Endothelial cell of umbilical vein (primary cell): ENCODE results near the gene SH3D19. TPM values are rescaled to one million over a fixed set of nuclear protein-coding genes. Genes with fewer than 3 reads are reported as not detected.

ENCODE experiments used
- BruUV-seq: library from RNA; stranded (reverse); fragments of 400-500 nt; replicated peaks from 2 replicates; lab custom pipeline; 2021; lab: Mats Ljungman, UMichigan
- CTCF ChIA-PET: fragments of 300-600, 350-600 bp; sonication (Branson Sonifier 250); formaldehyde crosslinking; loops from one replicate; lab custom pipeline; 2021; ENCODE audit warnings: antibody characterized with exemption, inconsistent platforms; lab: Charles Lee
- POLR2A ChIA-PET: fragments of 300-600, 350-600 bp; sonication (Branson Sonifier 250); formaldehyde crosslinking; loops from one replicate; lab custom pipeline; 2021; ENCODE audit warnings: antibody characterized with exemption, inconsistent platforms; lab: Charles Lee
- DNase-seq: peaks from one replicate; pipeline ENCODE4 v3.0.0-alpha.2; 2011; ENCODE audit warnings: low read depth, low spot score
- FAIRE-seq: peaks from 2 replicates; lab custom pipeline; 2011; peaks lifted over from hg19 to GRCh38; lab: Jason Lieb, UNC
- H2AFZ ChIP-seq: 2 replicates; pipeline ENCODE4 v1.6.0; 2012; ENCODE audit warnings: low read depth, low read length, control low read depth, inconsistent platforms
- H3K27ac ChIP-seq: 2 replicates; pipeline ENCODE4 v1.5.1; 2011; ENCODE audit warnings: low read depth, mild to moderate bottlenecking, control low read depth, low read length, moderate library complexity; ENCODE audit not compliant: insufficient read depth
- H3K27me3 ChIP-seq, 2 experiments: 2 replicates each; pipeline versions ENCODE4 v1.6.0 to v1.6.1; 2011; ENCODE audit warnings: low read length in 2 of 2, mixed read lengths in 1 of 2; ENCODE audit not compliant: control insufficient read depth in 2 of 2, insufficient read depth in 2 of 2
- H3K36me3 ChIP-seq, 2 experiments: 2 replicates in 1 of 2; 3 replicates in 1 of 2; pipeline ENCODE4 v1.5.1; 2011; ENCODE audit warnings: low read length in 2 of 2, mild to moderate bottlenecking in 1 of 2, moderate library complexity in 1 of 2; ENCODE audit not compliant: control insufficient read depth in 2 of 2, insufficient read depth in 2 of 2; ENCODE audit errors: extremely low read depth in 1 of 2
- H3K4me1 ChIP-seq: 3 replicates; pipeline ENCODE4 v1.5.1; 2011; ENCODE audit warnings: mild to moderate bottlenecking, low read length; ENCODE audit not compliant: control insufficient read depth, insufficient read depth; ENCODE audit errors: extremely low read depth
- H3K4me2 ChIP-seq: 2 replicates; pipeline ENCODE4 v1.6.1; 2011; ENCODE audit warnings: low read length, control low read depth, mixed read lengths; ENCODE audit not compliant: insufficient read depth
- H3K4me3 ChIP-seq, 3 experiments: fragments of 200-600 bp in 1 of 3; sonication (generic), shearing (Covaris generic) in 1 of 3; replicated peaks in 1 of 3; 2 replicates each; pipeline ENCODE4 v1.5.1; 2011 to 2016; ENCODE audit warnings: control low read depth in 3 of 3, low read length in 3 of 3, mild to moderate bottlenecking in 2 of 3, inconsistent platforms in 1 of 3, low read depth in 1 of 3, moderate library complexity in 1 of 3; ENCODE audit not compliant: insufficient read depth in 1 of 3
- H3K79me2 ChIP-seq: 2 replicates; pipeline ENCODE4 v1.6.0; 2012; ENCODE audit warnings: low read length, inconsistent platforms; ENCODE audit not compliant: control insufficient read depth, insufficient read depth
- H3K9ac ChIP-seq: replicated peaks from 2 replicates; pipeline ENCODE3; 2011; ENCODE audit warnings: low read length, control low read depth; ENCODE audit not compliant: insufficient read depth; ENCODE audit errors: extremely low read depth
- H3K9me1 ChIP-seq: replicated peaks from 3 replicates; pipeline ENCODE4 v1.6.0; 2011; ENCODE audit warnings: mild to moderate bottlenecking, low read length; ENCODE audit not compliant: control insufficient read depth, insufficient read depth; ENCODE audit errors: extremely low read depth
- H3K9me3 ChIP-seq: replicated peaks from 2 replicates; pipeline ENCODE4 v1.5.1; 2012; ENCODE audit warnings: low read length, inconsistent platforms; ENCODE audit not compliant: control insufficient read depth, insufficient read depth
- H4K20me1 ChIP-seq: replicated peaks from 2 replicates; pipeline ENCODE3; 2011; ENCODE audit warnings: mild to moderate bottlenecking, low read length; ENCODE audit not compliant: control insufficient read depth, insufficient read depth; ENCODE audit errors: extremely low read depth
- EZH2 ChIP-seq: IDR thresholded peaks from 2 replicates; pipeline ENCODE4 v1.6.1; 2012; ENCODE audit warnings: borderline replicate concordance, low read depth, mild to moderate bottlenecking, moderate library complexity, low read length, inconsistent platforms; ENCODE audit not compliant: severe bottlenecking
- FOS ChIP-seq: IDR thresholded peaks from 2 replicates; pipeline ENCODE4 v1.6.1; 2011; ENCODE audit warnings: mild to moderate bottlenecking, low read length, moderate library complexity, borderline replicate concordance; ENCODE audit not compliant: insufficient read depth
- GATA2 ChIP-seq: IDR thresholded peaks from 2 replicates; pipeline ENCODE4 v1.7.0; 2011; ENCODE audit warnings: low read depth, mild to moderate bottlenecking, moderate library complexity, mixed read lengths, low read length; ENCODE audit not compliant: insufficient read length, insufficient read depth
- JUN ChIP-seq: IDR thresholded peaks from 2 replicates; pipeline ENCODE4 v1.6.1; 2011; ENCODE audit warnings: borderline replicate concordance, low read depth; ENCODE audit not compliant: insufficient read length, insufficient read depth
- MYC ChIP-seq: IDR thresholded peaks from one replicate; pipeline ENCODE4 v1.6.1; 2011; ENCODE audit warnings: mild to moderate bottlenecking, low read depth, low read length
- POLR2A ChIP-seq: IDR thresholded peaks from 2 replicates; pipeline ENCODE4 v1.6.1; 2012; ENCODE audit warnings: low read depth, mild to moderate bottlenecking, control low read depth, low read length
- POLR2AphosphoS5 ChIP-seq: IDR thresholded peaks from 2 replicates; pipeline ENCODE4 v1.6.1; 2012; ENCODE audit warnings: low read depth, mild to moderate bottlenecking, control low read depth, low read length, moderate library complexity; ENCODE audit not compliant: insufficient read depth
- dilution Hi-C: fragments of 300-500 bp; cut with MboI; formaldehyde crosslinking; loops from one replicate; pipeline ENCODE4 v1.15.0; 2019; ENCODE audit warnings: low sequenced_read_pairs; ENCODE audit not compliant: extremely low pct_ligation_motif_present
- intact Hi-C: fragments of 100-400 bp; cut with micrococcal nuclease; formaldehyde crosslinking; loops from one replicate; pipeline ENCODE4 v1.10.0; 2022
- polyA plus RNA-seq, 4 experiments: library from polyadenylated mRNA; depleted of rRNA in 3 of 4; stranded (reverse) in 3 of 4; unstranded in 1 of 4; fragments of >200 nt; gene quantifications; 2 replicates each; pipeline versions ENCODE4 v1.2.1 to v1.2.3, GENCODE V29; 2011 to 2012; ENCODE audit warnings: missing spikeins in 1 of 4
- total RNA-seq: library from RNA; stranded (reverse); gene quantifications from 2 replicates; pipeline ENCODE4 v1.2.3, GENCODE V29; 2021
- TF ChIP-seq, protein P1 (sequence below): IDR thresholded peaks from 2 replicates; pipeline ENCODE4 v1.6.1; 2011; ENCODE audit not compliant: insufficient read depth, insufficient read length
- TF ChIP-seq, protein P2 (sequence below), 2 donors: IDR thresholded peaks; 1 replicate in 1 of 2; 2 replicates in 1 of 2; pipeline ENCODE4 v1.5.1; 2011; ENCODE audit warnings: low read length in 2 of 2, mild to moderate bottlenecking in 2 of 2, moderate library complexity in 2 of 2, control low read depth in 1 of 2, inconsistent platforms in 1 of 2, low read depth in 1 of 2; ENCODE audit not compliant: insufficient read depth in 1 of 2; ENCODE audit errors: extremely low read depth in 1 of 2

The SH3D19 gene
- total and polyA plus RNA-seq, 2 donors (not counting 3 experiments of a cell fraction or from before 2014, with no cell fraction given) = 37.5 to 92.8 TPM

GRCh38 chr4:151250706-151251105 lies 74.7 kb downstream of the SH3D19 start:
- Histone ChIP-seq H2AFZ (no peak overlapping the region), H3K36me3 (no peaks in the 10 kb centered on the region), H3K9ac (no peak overlapping the region), H3K4me3 (no peak overlapping the region), H4K20me1 (no peaks in the 10 kb centered on the region), H3K4me2 (no peak overlapping the region), H3K9me1 (no peaks in the 10 kb centered on the region), H3K9me3 (no peaks in the 10 kb centered on the region), H3K79me2 (peaks cover 1% of the 10 kb centered on the region), H3K27ac (no peak overlapping the region), H3K27me3 (no peaks in the 10 kb centered on the region), H3K4me1 (peaks cover 13% of the 10 kb centered on the region)
- DNase-seq = no peak
- TF ChIP-seq EZH2 = no peak
- no peak for TF ChIP-seq FOS
- TF ChIP-seq, protein P1, sequence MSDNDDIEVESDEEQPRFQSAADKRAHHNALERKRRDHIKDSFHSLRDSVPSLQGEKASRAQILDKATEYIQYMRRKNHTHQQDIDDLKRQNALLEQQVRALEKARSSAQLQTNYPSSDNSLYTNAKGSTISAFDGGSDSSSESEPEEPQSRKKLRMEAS = no peak
- TF ChIP-seq GATA2 = no peak
- TF ChIP-seq JUN = no peak
- no peak for TF ChIP-seq MYC
- TF ChIP-seq POLR2AphosphoS5 = no peak
- TF ChIP-seq, protein P2, sequence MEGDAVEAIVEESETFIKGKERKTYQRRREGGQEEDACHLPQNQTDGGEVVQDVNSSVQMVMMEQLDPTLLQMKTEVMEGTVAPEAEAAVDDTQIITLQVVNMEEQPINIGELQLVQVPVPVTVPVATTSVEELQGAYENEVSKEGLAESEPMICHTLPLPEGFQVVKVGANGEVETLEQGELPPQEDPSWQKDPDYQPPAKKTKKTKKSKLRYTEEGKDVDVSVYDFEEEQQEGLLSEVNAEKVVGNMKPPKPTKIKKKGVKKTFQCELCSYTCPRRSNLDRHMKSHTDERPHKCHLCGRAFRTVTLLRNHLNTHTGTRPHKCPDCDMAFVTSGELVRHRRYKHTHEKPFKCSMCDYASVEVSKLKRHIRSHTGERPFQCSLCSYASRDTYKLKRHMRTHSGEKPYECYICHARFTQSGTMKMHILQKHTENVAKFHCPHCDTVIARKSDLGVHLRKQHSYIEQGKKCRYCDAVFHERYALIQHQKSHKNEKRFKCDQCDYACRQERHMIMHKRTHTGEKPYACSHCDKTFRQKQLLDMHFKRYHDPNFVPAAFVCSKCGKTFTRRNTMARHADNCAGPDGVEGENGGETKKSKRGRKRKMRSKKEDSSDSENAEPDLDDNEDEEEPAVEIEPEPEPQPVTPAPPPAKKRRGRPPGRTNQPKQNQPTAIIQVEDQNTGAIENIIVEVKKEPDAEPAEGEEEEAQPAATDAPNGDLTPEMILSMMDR (IDR thresholded peaks at IDR 0.05; ENCODE audit: extremely low read depth in 1 of 2, insufficient read depth in 1 of 2, low read depth in 1 of 2, low read length in 2 of 2) = no peak
- no peak for TF ChIP-seq POLR2A
- intact Hi-C loops (no loop called here), dilution Hi-C loops (no loop called here)
- ChIA-PET POLR2A (no interaction called here), CTCF (interaction anchor here (1.0 kb wide), 1 partner anchor 27 kb away, joined by 3 read pairs; no protein-coding TSS in a partner anchor)
- BruUV-seq = no TSS peak
- no peak for FAIRE-seq
